ENCODE measurements around the gene TAAR9. TPM values are rescaled to one million over a fixed set of nuclear protein-coding genes. Genes with fewer than 3 reads are reported as not detected.
"Not testable (repeated sequence)": the region's sequence is repeated elsewhere in the genome, so short reads cannot be mapped to it uniquely, and the experiment has no call there.

Gene TAAR9
- polyA plus RNA-seq, 1 experiment, result not detected

DNA sequence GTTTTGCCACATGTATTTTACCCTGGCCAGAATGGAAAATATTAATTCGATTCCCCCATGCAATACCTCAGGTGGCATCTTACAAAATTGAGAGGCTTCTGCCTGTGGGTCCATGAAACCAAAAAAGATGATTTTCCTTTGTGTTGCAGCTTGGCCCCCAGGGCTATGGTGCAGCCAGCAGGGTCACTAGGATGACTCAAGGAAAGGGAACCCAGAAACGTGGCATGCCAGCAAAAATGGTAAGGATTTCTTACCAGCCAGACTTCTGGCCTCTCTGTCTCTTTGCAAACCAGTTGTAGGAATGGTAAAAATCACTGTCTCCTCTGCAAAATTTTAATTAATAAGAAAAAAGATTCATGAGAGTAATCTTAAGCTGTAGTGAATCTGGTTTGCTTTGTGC, 11.6 kb upstream of the TAAR9 start:
- H3K27me3 ChIP-seq (ENCODE audit: control insufficient read depth, insufficient read depth, low read length), result peaks cover 7% of the 10 kb centered on the region
- H3K4me3 ChIP-seq (ENCODE audit: low read depth, low read length), result no peak overlapping the region
- no peak overlapping the region for H3K27ac ChIP-seq (ENCODE audit: low read depth, low read length)
- H3K9me3 ChIP-seq (ENCODE audit: control insufficient read depth, insufficient read depth, low read length), result no peaks in the 10 kb centered on the region
- ChIA-PET POLR2A (no interaction called here), CTCF (interaction anchor here (4.3 kb wide), 1 partner anchor 247 kb away, joined by 19 read pairs; no protein-coding TSS in a partner anchor)
- TF ChIP-seq, protein P1, sequence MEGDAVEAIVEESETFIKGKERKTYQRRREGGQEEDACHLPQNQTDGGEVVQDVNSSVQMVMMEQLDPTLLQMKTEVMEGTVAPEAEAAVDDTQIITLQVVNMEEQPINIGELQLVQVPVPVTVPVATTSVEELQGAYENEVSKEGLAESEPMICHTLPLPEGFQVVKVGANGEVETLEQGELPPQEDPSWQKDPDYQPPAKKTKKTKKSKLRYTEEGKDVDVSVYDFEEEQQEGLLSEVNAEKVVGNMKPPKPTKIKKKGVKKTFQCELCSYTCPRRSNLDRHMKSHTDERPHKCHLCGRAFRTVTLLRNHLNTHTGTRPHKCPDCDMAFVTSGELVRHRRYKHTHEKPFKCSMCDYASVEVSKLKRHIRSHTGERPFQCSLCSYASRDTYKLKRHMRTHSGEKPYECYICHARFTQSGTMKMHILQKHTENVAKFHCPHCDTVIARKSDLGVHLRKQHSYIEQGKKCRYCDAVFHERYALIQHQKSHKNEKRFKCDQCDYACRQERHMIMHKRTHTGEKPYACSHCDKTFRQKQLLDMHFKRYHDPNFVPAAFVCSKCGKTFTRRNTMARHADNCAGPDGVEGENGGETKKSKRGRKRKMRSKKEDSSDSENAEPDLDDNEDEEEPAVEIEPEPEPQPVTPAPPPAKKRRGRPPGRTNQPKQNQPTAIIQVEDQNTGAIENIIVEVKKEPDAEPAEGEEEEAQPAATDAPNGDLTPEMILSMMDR (IDR thresholded peaks at IDR 0.05; ENCODE audit: low read depth, low read length), result no peak
- DNase-seq (ENCODE audit: low read depth, low spot score), result no peak

DNA sequence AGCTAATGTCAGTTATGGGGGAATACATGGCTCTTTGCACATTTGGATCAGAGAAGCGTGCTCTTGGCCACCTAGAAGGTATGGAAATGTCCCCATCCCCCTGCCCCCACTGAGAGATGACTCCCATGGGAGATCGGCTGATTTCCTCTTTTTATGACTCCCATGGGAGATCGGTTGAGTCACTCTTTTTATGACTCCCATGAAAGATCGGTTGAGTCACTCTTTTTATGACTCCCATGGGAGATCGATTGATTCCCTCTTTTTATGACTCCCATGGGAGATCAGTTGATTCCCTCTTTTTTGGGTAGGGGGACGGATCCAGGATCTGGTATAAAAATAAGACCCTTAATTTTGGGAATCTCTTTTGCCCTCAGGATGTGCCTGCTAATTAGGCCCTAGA, 10.3 kb upstream of the TAAR9 start:
- H3K27me3 ChIP-seq (ENCODE audit: control insufficient read depth, insufficient read depth, low read length), result peaks cover 7% of the 10 kb centered on the region
- DNase-seq (ENCODE audit: low read depth, low spot score), result no peak
- no peak overlapping the region for H3K27ac ChIP-seq (ENCODE audit: low read depth, low read length)
- H3K9me3 ChIP-seq (ENCODE audit: control insufficient read depth, insufficient read depth, low read length), result no peaks in the 10 kb centered on the region
- ChIA-PET CTCF (interaction anchor here (1.1 to 4.3 kb wide), 2 partner anchors 226 to 248 kb away, joined by 3 to 19 read pairs; no protein-coding TSS in a partner anchor), POLR2A (no interaction called here)
- H3K4me3 ChIP-seq (ENCODE audit: low read depth, low read length), result no peak overlapping the region
- TF ChIP-seq, protein P1 (IDR thresholded peaks at IDR 0.05; ENCODE audit: low read depth, low read length), result no peak

DNA sequence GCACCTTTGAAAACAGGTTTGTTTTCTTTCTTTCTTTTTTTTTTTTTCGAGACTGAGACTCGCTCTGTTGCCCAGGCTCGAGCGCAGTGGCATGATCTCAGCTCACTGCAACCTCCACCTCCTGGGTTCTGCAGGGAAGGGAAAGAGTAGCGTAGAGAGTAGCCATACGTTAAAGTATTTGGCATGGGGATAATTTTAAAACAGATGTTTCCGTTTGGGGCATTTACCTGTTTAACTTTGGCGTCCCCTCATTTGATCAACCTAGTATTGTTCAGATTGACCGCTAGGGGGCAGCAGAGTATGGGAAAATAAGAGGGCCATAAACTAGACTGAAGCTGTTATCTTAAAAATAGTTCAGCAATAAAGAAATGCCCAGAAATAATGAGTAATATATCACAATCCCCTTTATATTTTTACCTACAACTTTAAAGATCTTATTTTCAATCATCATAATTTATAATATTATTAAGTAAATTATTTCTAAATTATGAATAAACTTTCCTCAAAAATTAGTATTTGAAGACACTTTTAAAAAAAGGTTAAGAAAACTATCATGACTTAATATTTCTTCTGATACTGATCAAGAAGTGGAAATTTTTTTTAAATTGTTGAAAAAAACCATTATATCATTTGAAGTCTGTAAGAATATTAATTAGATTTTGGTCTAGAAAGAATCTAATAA, 7.6 kb upstream of the TAAR9 start:
- ChIA-PET CTCF (interaction anchor here (0.5 to 4.3 kb wide), 29 partner anchors 8 to 1002 kb away, joined by 3 to 25 read pairs (median 4); partner anchors contain the start of genes SLC18B1, STX7 and TAAR8), POLR2A (no interaction called here)
- H3K27me3 ChIP-seq (ENCODE audit: control insufficient read depth, insufficient read depth, low read length), result peaks cover 7% of the 10 kb centered on the region
- H3K27ac ChIP-seq (ENCODE audit: low read depth, low read length), result no peak overlapping the region
- TF ChIP-seq, protein P1 (IDR thresholded peaks at IDR 0.05; ENCODE audit: low read depth, low read length), result peak; percentile 76
- DNase-seq (ENCODE audit: low read depth, low spot score), result peak; percentile 29
- H3K9me3 ChIP-seq (ENCODE audit: control insufficient read depth, insufficient read depth, low read length), result no peaks in the 10 kb centered on the region
- H3K4me3 ChIP-seq (ENCODE audit: low read depth, low read length), result no peak overlapping the region

DNA sequence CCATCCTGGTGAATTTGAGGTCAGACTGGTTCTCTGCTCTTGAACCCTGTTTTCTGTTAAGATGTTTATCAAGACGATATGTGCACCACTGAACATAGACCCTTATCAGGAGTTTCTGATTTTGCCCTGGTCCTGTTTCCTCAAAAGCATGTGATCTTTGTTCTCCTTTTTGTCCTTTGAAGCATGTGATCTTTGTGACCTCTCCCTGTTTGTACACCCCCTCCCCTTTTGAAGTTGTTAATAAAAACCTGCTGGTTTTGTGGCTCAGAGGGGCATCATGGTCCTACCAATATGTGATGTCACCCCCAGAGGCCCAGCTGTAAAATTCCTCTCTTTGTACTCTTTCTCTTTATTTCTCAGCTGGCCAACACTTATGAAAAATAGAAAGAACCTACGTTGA, 3.5 kb upstream of the TAAR9 start:
- CTCF ChIA-PET; H3K27ac ChIP-seq (ENCODE audit: low read depth, low read length); H3K9me3 ChIP-seq (ENCODE audit: control insufficient read depth, insufficient read depth, low read length); POLR2A ChIA-PET; DNase-seq (ENCODE audit: low read depth, low spot score); H3K4me3 ChIP-seq (ENCODE audit: low read depth, low read length): not testable (repeated sequence)
- H3K27me3 ChIP-seq (ENCODE audit: control insufficient read depth, insufficient read depth, low read length), result peaks cover 13% of the 10 kb centered on the region

DNA sequence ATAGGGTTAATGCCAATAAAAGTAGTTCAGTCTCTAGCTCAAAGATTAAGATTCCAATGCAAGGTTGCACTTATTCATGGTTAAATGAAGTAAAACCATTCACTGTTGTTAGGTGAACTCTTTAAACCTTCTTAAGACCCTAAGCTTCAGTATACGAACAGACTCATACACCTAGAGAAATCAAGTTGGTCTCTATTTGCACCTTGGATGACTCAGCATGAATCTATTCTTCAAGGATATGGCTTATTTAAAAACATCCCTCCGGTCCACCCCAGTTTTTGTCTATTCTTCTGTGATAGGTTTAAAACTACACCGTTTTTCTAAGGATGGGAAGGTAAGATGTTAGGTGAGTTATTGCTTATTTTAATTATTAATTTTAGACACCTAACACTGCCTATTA, 932 bp upstream of the TAAR9 start:
- H3K27me3 ChIP-seq (ENCODE audit: control insufficient read depth, insufficient read depth, low read length), result peaks cover 24% of the 10 kb centered on the region
- ChIA-PET CTCF (interaction anchor here (0.5 kb wide), 1 partner anchor 284 kb away, joined by 3 read pairs; no protein-coding TSS in a partner anchor), POLR2A (no interaction called here)
- no peak overlapping the region for H3K27ac ChIP-seq (ENCODE audit: low read depth, low read length)
- no peak for DNase-seq (ENCODE audit: low read depth, low spot score)
- H3K4me3 ChIP-seq (ENCODE audit: low read depth, low read length), result no peak overlapping the region
- TF ChIP-seq, protein P1 (IDR thresholded peaks at IDR 0.05; ENCODE audit: low read depth, low read length), result no peak
- no peaks in the 10 kb centered on the region for H3K9me3 ChIP-seq (ENCODE audit: control insufficient read depth, insufficient read depth, low read length)
